Measurements from ENCODE around the gene CYB561. TPM values are rescaled to one million over a fixed set of nuclear protein-coding genes. Genes with fewer than 3 reads are reported as not detected.
"Not testable (repeated sequence)": the region's sequence is repeated elsewhere in the genome, so short reads cannot be mapped to it uniquely, and the experiment has no call there.

CYB561 gene
- total RNA-seq, 1 experiment from 2014 or later, result 20.7 TPM

DNA sequence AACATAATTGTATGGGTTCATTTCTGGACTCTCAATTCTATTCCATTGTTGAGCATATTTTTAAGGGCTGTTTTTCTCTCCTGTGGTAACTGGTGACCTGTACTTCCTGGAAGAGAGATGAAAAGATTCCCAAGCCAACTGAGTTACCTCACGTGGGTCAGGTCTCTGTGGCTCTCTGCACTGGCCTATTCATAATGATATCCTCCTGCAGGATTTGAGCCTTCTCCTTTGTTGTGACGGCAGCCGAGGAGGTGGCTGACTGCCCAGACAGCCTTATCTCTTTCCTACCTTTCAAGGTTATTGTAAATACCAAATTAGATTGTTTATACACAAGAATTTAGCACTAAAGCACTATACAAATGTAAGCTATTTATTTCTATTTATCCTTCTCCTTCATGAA lies 28.1 kb upstream of the CYB561 start:
- Histone ChIP-seq H3K56ac (ENCODE audit: insufficient read length, low read depth, low read length) (no peak overlapping the region), H3K9me3 (ENCODE audit: control insufficient read depth, low read depth, low read length) (no peaks in the 10 kb centered on the region), H3K23ac (ENCODE audit: insufficient read length, low read depth, low read length) (no peak overlapping the region), H3K4me2 (ENCODE audit: insufficient read depth, insufficient read length, low read length) (no peak overlapping the region), H4K8ac (replicated peaks; ENCODE audit: insufficient read length, low read depth, low read length) (no peak overlapping the region), H2BK15ac (ENCODE audit: low read depth, low read length) (no peak overlapping the region), H3K27me3 (ENCODE audit: insufficient read depth, low read length) (no peaks in the 10 kb centered on the region; the same call in 1 of the 2 replicates), H2BK20ac (ENCODE audit: low read depth, low read length, poor library complexity, severe bottlenecking) (no peak overlapping the region), H4K5ac (ENCODE audit: insufficient read length, low read depth, low read length) (no peak overlapping the region), H4K91ac (ENCODE audit: insufficient read length, low read depth, low read length) (no peak overlapping the region), H3K79me1 (ENCODE audit: insufficient read depth, low read depth, low read length, poor library complexity, severe bottlenecking) (no peaks in the 10 kb centered on the region), H3K4ac (ENCODE audit: low read depth, low read length) (no peak overlapping the region), H2AK5ac (ENCODE audit: insufficient read length, low read length) (no peak overlapping the region), H3K23me2 (ENCODE audit: insufficient read length, low read depth, low read length, poor library complexity, severe bottlenecking) (peaks cover 13% of the 10 kb centered on the region), H3K4me1 (ENCODE audit: insufficient read depth, low read length) (no peaks in the 10 kb centered on the region; the same call in 1 of the 2 replicates), H2BK120ac (ENCODE audit: low read depth, low read length, poor library complexity, severe bottlenecking) (no peak overlapping the region), H3K9ac (ENCODE audit: extremely low read depth, insufficient read length, low read length) (no peak overlapping the region), H3K14ac (ENCODE audit: insufficient read depth, low read length) (no peak overlapping the region), H3K79me2 (ENCODE audit: insufficient read depth, low read length) (no peaks in the 10 kb centered on the region), H3K18ac (ENCODE audit: insufficient read length, low read depth, low read length) (no peak overlapping the region), H2BK5ac (ENCODE audit: insufficient read length, low read length) (no peak overlapping the region), H4K20me1 (ENCODE audit: control insufficient read depth, insufficient read depth, insufficient read length) (no peaks in the 10 kb centered on the region), H2AFZ (ENCODE audit: low read length) (no peak overlapping the region), H3T11ph (ENCODE audit: low read length) (no peak overlapping the region), H3K27ac (ENCODE audit: insufficient read length, low read depth, low read length) (no peak overlapping the region), H2BK12ac (ENCODE audit: insufficient read length, low read depth, low read length) (no peak overlapping the region)
- no peaks in the 10 kb centered on the region for H3K36me3 Mint-ChIP-seq (ENCODE audit: insufficient read depth in 1 of 3, low read depth in 3 of 3)
- no peak for DNase-seq
- peaks cover 19 to 30% of the 10 kb centered on the region in 2 experiments for H3K4me1 Mint-ChIP-seq
- peaks cover 53% of the 10 kb centered on the region for H3K27me3 Mint-ChIP-seq (ENCODE audit: low read depth)
- H3K4me3 Mint-ChIP-seq, result no peak overlapping the region
- TF ChIP-seq, protein P1, sequence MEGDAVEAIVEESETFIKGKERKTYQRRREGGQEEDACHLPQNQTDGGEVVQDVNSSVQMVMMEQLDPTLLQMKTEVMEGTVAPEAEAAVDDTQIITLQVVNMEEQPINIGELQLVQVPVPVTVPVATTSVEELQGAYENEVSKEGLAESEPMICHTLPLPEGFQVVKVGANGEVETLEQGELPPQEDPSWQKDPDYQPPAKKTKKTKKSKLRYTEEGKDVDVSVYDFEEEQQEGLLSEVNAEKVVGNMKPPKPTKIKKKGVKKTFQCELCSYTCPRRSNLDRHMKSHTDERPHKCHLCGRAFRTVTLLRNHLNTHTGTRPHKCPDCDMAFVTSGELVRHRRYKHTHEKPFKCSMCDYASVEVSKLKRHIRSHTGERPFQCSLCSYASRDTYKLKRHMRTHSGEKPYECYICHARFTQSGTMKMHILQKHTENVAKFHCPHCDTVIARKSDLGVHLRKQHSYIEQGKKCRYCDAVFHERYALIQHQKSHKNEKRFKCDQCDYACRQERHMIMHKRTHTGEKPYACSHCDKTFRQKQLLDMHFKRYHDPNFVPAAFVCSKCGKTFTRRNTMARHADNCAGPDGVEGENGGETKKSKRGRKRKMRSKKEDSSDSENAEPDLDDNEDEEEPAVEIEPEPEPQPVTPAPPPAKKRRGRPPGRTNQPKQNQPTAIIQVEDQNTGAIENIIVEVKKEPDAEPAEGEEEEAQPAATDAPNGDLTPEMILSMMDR (conservative IDR thresholded peaks at IDR 0.05), result no peak
- H3K9me3 Mint-ChIP-seq, result no peaks in the 10 kb centered on the region
- WGBS (ENCODE audit: extremely low coverage, insufficient read length, low lambda C conversion rate), result no CpG with 5 or more reads among the region's 3 CpGs
- no peak overlapping the region for H3K27ac Mint-ChIP-seq

DNA sequence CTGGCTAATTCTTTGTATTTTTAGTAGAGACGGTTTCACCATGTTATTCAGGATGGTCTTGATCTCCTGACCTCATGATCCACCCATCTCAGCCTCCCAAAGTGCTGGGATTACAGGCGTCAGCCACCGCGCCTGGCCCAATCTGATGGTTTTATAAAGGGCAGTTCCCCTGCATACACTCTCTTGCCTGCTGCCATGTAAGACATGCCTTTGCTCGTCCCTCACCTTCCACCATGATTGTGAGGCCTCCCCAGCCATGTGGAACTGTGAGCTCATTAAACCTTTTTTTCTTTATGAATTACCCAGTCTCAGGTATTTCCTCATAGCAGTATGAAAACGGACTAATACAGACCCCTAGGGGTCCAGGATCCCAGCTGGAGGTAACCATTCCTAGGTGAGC lies 22.0 kb upstream of the CYB561 start:
- not testable (repeated sequence) for H3K27ac Mint-ChIP-seq; H3K4me1 ChIP-seq (ENCODE audit: insufficient read depth, low read length)

More for the DNA sequence above, 22.0 kb upstream of the CYB561 start:
- H3K9ac ChIP-seq (ENCODE audit: extremely low read depth, insufficient read length, low read length); H3K4ac ChIP-seq (ENCODE audit: low read depth, low read length); H2AK5ac ChIP-seq (ENCODE audit: insufficient read length, low read length); H3T11ph ChIP-seq (ENCODE audit: low read length); H4K20me1 ChIP-seq (ENCODE audit: control insufficient read depth, insufficient read depth, insufficient read length); H2BK5ac ChIP-seq (ENCODE audit: insufficient read length, low read length); H3K56ac ChIP-seq (ENCODE audit: insufficient read length, low read depth, low read length); H2BK15ac ChIP-seq (ENCODE audit: low read depth, low read length); H2BK120ac ChIP-seq (ENCODE audit: low read depth, low read length, poor library complexity, severe bottlenecking); H4K8ac ChIP-seq (replicated peaks; ENCODE audit: insufficient read length, low read depth, low read length); H3K79me1 ChIP-seq (ENCODE audit: insufficient read depth, low read depth, low read length, poor library complexity, severe bottlenecking); H2BK20ac ChIP-seq (ENCODE audit: low read depth, low read length, poor library complexity, severe bottlenecking); H3K23ac ChIP-seq (ENCODE audit: insufficient read length, low read depth, low read length); H3K14ac ChIP-seq (ENCODE audit: insufficient read depth, low read length); H3K9me3 Mint-ChIP-seq; H4K91ac ChIP-seq (ENCODE audit: insufficient read length, low read depth, low read length); H3K4me1 Mint-ChIP-seq; H3K27me3 ChIP-seq (ENCODE audit: insufficient read depth, low read length); H3K79me2 ChIP-seq (ENCODE audit: insufficient read depth, low read length); H3K4me3 Mint-ChIP-seq; H3K36me3 Mint-ChIP-seq (ENCODE audit: insufficient read depth in 1 of 3, low read depth in 3 of 3); DNase-seq; H3K18ac ChIP-seq (ENCODE audit: insufficient read length, low read depth, low read length); H3K23me2 ChIP-seq (ENCODE audit: insufficient read length, low read depth, low read length, poor library complexity, severe bottlenecking); H3K4me2 ChIP-seq (ENCODE audit: insufficient read depth, insufficient read length, low read length); H3K27ac ChIP-seq (ENCODE audit: insufficient read length, low read depth, low read length); H3K9me3 ChIP-seq (ENCODE audit: control insufficient read depth, low read depth, low read length); H4K5ac ChIP-seq (ENCODE audit: insufficient read length, low read depth, low read length); H2AFZ ChIP-seq (ENCODE audit: low read length); H2BK12ac ChIP-seq (ENCODE audit: insufficient read length, low read depth, low read length): not testable (repeated sequence)
- whole genome bisulfite sequencing (ENCODE audit: extremely low coverage, insufficient read length, low lambda C conversion rate), result no CpG with 5 or more reads among the region's 6 CpGs
- H3K27me3 Mint-ChIP-seq (ENCODE audit: low read depth), result peaks cover 11% of the 10 kb centered on the region

Data from H9 (cell line).